Umbilical cord (tissue), 2 donors: ENCODE data around the gene CUX1. TPM values are rescaled to one million over a fixed set of nuclear protein-coding genes. Genes with fewer than 3 reads are reported as not detected.
"Not testable (repeated sequence)": the region's sequence is repeated elsewhere in the genome, so short reads cannot be mapped to it uniquely, and the experiment has no call there.

Source experiments
- DNase-seq: peaks from one replicate; pipeline ENCODE4 v3.0.0-alpha.2; 2015; ENCODE audit warnings: low spot score
- total RNA-seq: library from RNA; depleted of rRNA; stranded (reverse); fragments of >200 nt; gene quantifications from one replicate; pipeline ENCODE4 v1.2.3, GENCODE V29; 2014; ENCODE audit warnings: low replicate concordance; ENCODE audit not compliant: insufficient read depth

CUX1 gene
- total RNA-seq, 1 donor from 2014 or later = 92.0 TPM

DNA sequence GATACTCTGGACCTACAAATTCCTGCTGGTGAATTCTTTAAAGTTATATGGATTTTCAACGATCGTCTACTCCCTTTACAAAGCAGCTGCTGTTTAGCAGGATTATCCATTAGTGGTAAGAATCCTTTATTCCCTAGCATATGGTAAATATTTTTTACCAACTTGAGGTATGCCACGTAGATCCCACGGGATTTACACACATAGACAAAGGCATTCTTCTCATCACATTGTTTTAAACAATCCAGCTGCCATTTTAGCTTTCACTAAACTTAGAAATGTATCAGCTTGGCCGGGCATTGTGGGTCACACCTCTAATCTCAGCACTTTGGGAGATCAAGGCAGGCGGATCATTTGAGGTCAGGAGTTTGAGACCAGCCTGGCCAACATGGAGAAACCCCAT lies 321.2 kb downstream of the CUX1 start:
- DNase-seq = no peak

DNA sequence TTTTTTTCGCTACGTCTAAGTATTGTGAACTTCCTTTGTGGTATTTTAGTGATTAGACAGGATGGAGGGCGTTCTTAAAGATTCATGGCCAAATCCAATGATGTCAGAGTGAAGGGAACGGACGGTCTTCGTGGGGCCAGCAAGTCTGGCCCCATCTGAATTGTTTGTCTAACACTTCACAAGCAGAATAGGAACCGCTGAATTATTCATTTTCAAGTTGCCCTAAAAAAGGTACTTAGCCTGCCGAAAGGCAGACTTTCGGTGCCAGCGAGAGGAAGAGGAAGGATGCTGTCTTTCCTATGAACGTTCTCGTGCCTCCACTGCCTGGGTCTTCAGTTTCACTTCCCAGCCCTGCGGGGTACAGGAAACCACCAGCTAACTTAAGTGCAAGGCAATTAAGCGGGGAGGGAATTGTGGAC lies 323.5 kb downstream of the CUX1 start:
- DNase-seq = no peak

DNA sequence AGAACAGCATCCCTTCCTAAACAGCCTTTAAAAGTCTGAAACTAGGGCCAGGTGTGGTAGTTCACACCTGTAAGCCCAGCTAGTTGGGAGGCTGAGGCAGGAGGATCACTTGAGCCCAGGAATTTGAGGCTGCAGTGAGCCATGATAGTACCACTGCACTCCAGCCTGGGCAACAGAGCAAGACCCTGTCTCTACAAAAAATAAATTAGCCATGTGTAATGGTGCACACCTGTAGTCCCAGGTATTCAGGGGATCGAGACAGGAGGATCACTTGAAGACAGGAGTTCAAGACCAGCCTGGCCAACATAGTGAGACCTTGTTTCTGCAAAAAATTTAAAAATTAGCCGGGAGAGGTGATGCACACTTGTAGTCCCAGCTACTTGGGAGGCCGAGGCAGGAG lies 325.0 kb downstream of the CUX1 start:
- DNase-seq = not testable (repeated sequence)

DNA sequence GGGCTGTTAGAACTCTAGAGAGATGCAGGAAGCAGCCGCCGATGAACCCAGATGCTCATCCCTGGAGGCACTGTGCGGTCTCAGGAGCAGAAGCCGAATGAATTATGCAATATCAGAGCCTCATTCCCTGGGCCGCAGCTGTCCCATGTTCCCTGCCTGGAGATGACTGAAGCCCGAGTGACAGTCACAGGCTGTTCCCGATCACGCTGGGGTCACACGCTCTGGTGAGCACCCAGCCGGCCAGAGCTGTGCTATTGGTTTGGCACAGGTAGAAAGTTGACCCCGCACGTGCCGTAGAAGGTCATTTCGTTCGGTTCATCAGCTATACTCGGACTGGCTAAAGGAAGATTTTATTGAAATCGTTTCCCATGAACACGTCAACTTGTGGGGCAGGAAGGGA lies 328.7 kb downstream of the CUX1 start:
- no peak for DNase-seq

DNA sequence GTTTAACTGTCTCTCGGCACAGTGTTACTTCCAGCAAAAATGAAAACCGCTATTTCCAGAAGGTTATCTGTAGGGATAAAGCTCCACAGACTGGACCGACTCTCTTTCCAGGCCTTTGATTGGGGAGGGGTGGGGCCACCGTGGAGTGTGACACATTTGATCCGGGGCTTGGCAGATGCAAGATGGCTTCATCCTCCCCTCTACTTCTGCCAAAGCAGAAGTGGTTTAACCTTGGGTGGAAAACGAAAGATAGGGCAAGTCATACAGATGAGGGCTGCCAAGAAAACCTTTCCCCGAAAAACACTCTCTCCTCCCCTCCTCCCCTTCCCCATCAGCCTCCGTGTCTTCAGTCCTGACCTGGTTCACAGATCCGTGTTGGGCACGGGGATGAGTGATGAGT lies 329.6 kb downstream of the CUX1 start:
- peak; percentile 71 for DNase-seq

DNA sequence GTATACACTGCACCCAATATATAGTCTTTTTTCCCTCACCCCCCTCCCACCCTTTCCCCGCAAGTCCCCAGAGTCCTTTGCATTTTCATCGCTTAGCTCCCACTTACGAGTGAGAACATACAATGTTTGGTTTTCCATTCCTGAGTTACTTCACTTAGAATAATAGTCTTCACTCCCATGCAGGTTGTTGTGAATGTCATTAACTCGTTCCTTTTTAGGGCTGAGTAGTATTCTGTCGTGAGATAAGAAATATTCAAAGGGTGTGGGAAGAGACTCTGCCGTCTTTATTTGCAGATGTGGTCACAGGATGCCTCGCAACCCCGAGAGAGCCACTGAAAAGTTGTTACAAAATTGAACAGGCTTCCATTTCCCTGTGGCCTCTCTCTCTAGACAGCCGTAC lies 331.4 kb downstream of the CUX1 start:
- DNase-seq = no peak

DNA sequence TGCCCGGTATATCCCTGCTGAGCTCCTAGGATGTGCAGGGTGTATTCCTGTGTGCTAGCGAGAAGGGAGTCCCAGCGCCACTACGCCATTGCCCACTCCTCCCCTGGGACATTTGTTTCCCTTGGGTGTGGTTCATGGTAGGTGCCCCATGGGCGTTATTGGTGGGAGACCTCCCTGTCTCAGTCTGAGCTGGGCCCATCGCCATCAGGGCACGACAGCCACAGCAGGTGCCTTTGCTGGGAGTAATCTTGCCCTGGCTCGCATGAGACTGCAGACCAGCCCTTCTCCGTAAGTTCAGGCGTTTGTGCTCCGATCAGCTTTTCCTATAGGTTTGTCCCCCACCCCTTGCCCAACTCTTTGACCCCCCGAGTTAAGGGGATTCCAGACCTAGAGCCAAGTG lies 332.0 kb downstream of the CUX1 start:
- no peak for DNase-seq

DNA sequence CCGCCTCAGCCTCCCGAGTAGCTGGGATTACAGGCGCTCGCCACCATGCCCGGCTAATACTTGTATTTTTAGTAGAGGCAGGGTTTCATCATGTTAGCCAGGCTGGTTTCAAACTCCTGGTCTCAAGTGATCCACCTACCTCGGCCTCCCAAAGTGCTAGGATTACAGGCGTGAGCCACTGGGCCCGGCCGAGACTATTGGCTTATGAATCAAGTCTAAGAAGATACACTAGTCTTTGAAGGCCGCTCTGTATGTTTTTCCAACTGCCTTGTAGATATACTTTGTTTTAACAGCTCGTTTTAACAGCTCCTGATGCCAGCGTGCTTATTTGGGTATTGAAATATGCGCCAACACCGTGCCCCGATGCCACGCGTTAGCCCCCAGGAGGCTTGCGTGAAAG lies 332.8 kb downstream of the CUX1 start:
- DNase-seq = no peak

DNA sequence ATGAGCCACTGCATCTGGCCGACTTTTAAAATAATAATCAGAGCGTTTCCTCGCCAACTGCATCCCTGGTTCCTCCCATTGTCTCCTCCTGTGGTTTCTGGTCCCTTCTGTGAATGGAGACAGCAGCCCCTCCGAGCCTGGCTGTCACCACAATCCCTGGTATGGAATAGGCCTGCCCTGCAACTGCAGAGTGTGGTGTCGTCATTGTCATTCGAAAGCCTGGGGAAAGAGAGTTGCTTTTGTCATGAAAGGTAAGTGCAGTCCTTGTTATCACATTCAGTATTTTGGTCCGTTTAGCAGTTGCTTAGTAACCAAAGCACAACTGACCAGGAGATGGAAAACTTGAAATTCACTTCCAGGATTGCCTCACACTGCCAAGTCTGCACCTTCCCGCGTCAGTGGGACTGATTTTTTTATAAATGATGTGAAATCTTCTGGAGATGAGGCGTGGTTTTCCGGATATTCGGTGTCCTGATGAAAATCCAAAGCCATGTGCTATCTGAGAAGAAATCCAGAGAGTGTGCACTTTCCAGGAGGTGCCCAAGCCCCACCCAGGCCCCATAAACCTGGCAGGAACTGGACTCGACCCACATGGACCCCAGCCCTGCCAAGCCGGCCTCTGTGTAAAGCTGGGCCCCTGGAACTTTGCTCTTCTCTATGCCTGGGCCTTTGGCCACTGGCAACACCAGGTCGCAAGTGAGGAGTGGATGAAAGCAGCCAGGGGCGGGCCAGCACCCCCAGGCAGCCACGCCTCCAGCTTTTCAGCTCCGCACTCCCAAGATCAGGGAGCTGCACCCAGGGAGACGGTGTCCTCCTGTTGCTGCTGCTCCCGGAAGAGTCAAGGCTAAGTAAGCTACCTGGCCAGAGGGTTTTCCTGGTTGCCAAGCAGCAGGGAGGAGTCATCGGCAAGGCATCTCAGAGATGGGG lies 335.5 kb downstream of the CUX1 start:
- peak; percentile 76 for DNase-seq

DNA sequence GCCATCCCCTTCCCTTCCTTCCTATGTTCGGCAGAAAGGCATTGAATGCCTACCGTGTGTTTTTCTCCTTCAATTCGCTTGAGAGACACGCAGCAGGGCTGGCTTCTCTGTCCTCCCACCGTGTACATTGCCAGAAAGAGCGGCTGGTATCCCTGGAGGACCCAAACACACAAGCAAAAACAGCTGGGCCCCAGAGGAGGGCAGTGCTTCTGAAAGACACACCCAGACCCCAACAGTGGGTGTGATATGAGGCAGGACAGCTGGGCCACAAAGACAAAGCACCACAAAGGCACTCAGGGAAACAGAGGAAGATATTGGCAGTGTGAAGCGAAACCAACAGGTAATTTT lies 336.1 kb downstream of the CUX1 start:
- DNase-seq = no peak

DNA sequence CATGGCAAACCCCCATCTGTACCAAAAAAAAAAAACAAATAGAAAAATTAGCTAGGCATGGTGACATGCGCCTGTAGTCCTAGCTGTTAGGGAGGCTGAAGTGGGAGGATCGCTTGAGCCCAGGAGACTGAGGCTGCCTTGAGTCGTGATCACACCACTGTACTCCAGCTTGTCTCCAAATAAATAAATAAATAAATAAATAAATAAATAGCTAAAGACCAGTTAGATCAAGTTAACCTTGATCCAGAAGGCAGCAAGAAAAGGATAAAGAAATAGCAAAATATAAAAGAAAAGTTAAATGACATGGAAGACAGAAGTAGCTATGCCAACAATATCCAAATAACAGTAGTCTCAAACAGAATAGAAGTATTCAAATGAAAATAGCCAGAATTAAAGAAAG lies 337.0 kb downstream of the CUX1 start:
- DNase-seq = no peak

DNA sequence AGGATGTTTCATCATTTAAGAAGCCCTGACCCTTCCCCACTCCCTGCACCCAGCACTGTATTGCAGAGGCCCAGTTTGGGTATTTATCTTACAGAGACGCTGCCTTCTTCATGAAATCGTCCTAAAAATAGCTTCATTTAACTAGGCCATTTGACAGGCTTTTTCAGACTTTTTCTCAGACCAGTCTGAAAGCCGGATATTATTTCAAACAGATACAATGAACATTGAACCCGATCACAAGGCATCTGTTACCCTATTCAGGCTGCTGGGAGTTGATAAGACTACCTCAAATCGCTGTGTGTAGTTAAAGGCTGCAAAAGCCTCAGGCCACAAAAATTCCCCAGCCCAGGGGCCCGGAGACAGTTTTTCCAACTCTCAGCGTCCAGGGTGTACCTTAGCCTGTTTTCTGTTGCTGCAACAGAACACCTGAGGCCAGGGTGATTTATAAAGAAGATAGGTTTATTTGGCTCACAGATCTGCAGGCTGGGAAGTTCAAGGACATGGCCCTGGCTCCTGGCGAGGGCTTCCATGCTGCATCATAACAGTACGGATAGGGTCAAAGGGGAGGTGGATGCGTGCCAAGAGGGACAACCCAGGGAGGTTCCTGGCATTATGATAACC lies 338.5 kb downstream of the CUX1 start:
- peak; percentile 83 for DNase-seq

DNA sequence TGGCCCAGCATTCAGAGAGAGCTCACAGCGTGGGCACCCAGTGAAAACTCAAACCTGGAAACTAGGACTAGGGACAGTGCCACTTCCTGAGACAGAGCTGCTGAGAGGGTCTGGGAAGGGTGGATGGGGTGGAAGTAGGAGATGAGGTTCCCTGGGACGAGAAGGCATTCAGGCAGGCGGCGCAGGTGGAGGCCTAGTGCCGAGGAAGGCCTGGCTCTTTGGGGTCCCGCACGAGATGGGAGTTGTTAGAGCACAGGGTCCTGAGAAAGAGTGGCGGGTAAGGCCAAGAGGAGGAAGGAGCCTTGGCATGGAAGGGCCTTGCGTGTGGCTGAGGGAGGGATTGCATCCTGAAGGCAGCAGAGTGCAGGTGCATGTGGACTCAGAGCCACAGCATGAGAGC lies 339.4 kb downstream of the CUX1 start:
- DNase-seq = no peak

DNA sequence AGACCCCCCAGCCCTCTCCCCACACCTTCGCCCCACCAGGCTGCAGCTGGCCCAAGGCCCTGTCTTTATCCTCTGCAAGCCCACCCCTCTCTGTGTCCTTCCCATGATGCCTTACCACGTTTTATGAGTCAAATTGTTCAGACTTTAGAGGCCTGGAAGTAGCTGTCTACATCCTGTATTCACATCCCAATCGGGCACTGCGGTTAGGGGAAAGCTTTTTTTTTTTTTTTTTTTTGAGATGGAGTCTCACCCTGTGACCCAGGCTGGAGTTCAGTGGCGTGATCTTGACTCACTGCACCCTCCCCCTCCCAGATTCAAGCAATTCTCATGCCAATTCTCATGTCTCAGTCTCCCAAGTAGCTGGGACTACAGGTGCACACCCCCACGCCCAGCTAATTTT lies 347.7 kb downstream of the CUX1 start:
- no peak for DNase-seq

DNA sequence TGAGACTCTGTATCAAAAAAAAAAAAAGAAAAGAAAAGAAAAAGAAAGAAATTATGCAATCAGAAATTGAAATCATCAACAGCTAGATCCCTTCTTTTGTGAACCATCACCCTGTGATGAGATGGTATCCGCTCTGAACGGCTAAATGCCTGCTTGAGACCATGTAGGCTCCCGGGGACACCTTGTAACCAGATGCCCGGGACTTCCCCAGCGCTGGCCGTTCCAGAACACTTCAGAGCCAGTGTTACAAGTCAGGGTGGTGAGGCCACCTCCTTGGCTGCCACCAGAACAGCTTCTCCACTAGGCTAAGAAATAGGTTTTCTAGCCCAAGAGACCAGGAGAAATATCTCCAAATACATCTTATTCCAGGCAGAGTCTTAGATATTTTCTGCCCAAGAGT lies 349.8 kb downstream of the CUX1 start:
- DNase-seq = no peak

DNA sequence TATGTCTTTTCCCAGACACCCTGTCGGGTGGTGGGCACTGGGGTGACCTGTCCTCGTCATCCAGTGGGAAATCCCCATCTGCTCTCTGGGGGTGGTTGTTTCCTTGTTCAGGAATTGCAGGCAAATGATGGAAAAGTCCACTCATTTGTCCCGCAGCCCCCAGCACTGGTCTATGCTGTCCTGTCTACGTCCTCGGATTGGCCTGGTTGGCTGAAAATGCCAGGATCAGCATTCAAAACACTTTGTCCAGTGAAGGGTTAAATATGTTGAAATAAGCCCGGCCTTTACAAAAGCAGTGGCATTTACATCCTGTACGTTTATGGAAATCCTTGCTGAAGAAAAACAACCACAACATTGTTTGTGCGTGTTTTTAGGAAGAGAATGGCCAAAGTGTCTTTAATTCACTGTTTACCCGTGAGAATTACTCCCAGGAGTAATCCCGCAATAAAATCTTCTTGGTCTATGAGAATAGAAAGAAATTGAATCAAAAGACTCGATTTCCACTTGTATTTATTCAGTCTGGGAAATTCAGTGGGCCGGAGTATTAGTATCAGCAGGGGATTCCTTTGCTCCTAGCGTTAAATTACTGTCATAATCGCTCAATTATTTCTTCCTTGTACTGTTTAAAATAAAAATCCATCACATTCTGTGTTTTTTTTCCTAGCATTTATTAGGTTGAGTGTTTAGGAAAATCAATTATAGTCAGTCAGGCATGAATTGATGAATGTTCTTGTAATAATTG lies 352.4 kb downstream of the CUX1 start:
- DNase-seq = peak; percentile 14

DNA sequence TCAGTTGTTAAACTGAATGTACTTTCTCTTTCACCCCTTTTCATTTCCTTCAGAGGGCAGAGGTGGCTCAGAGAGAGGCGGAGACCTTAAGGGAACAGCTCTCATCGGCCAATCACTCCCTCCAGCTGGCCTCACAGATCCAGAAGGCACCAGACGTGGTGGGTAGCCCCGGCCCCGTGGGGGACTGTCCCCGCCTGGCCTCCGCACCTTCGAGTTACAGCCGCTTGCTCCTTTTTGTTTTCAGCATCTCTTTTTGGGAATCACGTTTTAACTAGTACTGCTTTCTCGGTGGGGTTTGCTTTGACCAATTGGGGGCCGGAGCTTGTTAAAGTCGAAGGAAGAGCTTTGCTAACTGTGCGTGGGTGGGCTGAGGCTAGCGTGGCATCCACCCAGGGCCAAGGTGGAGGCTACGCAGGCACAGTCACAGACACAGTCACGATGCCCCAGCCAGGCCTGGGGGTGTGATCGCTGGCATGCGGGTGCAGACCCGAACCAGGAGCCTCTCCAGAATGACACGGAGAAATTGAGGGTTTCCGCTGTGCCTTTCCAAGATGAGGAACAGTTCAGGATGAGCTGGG lies 353.1 kb downstream of the CUX1 start:
- no peak for DNase-seq

DNA sequence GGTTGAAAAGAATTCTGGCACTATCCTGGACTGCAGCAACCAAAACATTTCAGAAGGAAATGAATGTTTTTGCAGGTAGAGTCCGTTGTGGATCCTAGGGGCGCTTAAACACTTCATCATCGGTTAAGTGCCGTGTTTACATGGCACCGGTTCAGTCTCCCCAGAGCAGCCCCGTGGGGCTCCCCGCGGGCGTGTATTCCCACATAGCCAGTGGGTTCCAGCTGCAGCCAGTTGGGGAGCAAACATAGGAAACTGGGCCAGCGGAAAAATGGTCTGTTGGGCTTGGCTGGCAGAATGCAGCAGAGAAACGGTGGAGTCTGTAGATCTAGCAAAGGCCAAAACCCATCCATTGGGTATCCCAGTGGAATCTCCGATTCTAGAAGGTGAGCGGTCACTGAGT lies 356.2 kb downstream of the CUX1 start:
- DNase-seq = no peak

DNA sequence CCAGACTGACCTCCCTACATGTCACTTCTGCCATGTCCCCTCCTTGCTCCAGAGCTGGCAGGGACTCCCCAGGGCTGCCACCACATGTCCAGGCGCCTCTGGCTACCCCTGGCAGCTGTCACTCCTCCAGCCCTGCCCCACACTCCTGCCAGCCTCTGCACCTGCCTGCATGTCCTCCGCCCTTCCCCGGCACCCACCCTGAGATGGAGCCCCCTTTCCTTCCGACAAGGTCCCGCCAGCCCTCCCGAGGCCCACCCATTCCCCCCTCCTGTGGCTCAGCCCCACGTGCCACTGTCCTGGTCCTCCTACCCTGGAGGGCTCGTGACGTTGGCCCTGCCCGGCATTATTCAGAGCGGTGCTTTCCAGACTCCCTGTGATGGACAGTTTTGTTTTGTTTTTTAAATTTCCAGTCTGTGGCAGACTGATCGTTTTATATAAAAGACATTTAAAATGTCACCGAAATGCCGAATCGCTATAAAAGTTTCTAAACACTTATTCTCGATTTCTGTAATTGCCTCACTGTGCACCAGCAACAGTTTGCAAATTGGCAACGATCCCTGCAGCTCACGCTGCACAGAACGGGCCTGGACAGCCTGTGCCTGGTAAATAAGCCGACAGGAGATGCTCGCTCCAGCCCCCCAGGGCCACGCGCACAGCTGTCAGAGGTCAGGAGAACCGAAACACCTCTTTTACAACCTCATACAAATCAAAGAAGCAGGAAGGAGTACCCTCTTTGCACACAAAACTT lies 358.2 kb downstream of the CUX1 start:
- no peak for DNase-seq

DNA sequence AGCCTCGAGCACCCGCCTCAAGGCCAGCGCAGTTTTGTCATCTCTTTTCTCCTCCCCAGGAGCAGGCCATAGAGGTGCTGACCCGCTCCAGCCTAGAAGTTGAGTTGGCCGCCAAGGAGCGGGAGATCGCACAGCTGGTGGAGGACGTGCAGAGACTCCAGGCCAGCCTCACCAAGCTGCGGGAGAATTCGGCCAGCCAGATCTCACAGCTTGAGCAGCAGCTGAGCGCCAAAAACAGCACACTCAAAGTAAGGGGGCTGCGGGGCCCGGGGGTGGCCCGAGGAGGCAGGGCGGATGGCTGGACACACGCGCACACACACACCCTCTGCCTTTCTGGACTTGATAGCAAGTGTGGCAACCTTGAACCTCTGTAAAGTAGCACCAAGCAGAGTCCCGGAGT lies 361.0 kb downstream of the CUX1 start:
- no peak for DNase-seq

DNA sequence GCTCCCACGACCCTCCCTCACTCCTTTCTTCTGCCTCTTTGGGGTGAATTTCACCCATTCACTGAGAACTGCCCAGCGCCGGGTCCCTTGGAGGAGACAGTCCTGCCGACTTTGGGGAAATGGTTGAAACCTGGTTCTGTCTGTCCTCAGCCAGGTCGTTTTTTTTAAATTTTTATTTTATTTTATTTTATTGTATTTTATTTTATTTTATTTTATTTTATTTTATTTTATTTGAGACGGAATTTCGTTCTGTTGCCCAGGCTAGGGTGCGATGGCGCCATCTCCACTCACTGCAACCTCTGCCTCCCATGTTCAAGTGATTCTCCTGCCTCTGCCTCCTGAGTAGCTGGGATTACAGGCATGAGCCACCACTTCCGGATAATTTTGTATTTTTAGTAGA lies 363.3 kb downstream of the CUX1 start:
- no peak for DNase-seq

DNA sequence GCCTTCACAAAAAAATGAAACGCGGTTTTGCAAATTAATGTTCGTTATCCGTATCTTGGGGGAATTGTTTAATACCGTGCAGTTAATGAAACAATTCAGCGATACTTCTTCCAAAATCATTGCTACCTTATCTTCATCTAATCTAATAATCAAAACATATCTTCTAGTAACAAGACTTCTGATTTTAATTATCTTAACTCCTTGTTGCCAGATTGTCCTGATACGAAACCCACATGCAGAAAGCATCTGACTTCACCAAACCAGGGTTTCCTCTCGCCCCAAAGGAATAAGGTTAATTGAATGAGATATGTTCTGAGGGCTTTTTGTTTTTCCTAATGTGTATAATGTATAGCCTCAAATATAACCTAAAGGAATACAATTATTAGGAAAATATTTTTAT lies 364.1 kb downstream of the CUX1 start:
- no peak for DNase-seq
